Coronary artery (tissue), 2 donors: ENCODE measurements around the gene RABGAP1.
A peak's percentile ranks its signal among the peaks of the same experiment; 100 is the strongest.

Experiments
- DNase-seq: peaks from one replicate; pipeline ENCODE4 v3.0.0-alpha.2; 2017; ENCODE audit warnings: low spot score
- H3K27ac ChIP-seq, 2 donors: fragments of 200-600 bp; sonication (generic); one replicate each; pipeline ENCODE4 v1.5.1; 2016 to 2019
- H3K4me3 ChIP-seq: fragments of 200-600 bp; sonication (generic); 2 replicates; pipeline ENCODE4 v1.5.1; 2016; ENCODE audit warnings: mild to moderate bottlenecking, moderate library complexity
- CTCF ChIP-seq: fragments of 200-600 bp; sonication (generic); IDR thresholded peaks from one replicate; pipeline ENCODE4 v1.5.1; 2019; ENCODE audit warnings: antibody characterized with exemption

The RABGAP1 gene

GRCh38 chr9:123053711-123054110 lies 112.9 kb downstream of the RABGAP1 start:
- DNase-seq = no peak
- Histone ChIP-seq H3K4me3 (no peak overlapping the region), H3K27ac (peak overlapping the region; percentile 56 to 71)
- no peak for TF ChIP-seq CTCF

- H3K27ac ChIP-seq = peak overlapping the region; percentile 62 to 76
- H3K4me3 ChIP-seq = no peak overlapping the region
- no peak for TF ChIP-seq CTCF
- DNase-seq = no peak
These were observed 118.0 kb downstream of the RABGAP1 start for GRCh38 chr9:123058834-123059233.

GRCh38 chr9:123059472-123060220 lies 118.8 kb downstream of the RABGAP1 start:
- DNase-seq = no peak
- Histone ChIP-seq H3K27ac (peak overlapping the region; percentile 62 to 76), H3K4me3 (no peak overlapping the region)
- no peak for TF ChIP-seq CTCF

GRCh38 chr9:123061216-123061615 lies 120.4 kb downstream of the RABGAP1 start:
- Histone ChIP-seq H3K4me3 (no peak overlapping the region), H3K27ac (peak overlapping the region; percentile 35 to 76)
- DNase-seq = no peak
- TF ChIP-seq CTCF = no peak

GRCh38 chr9:123062351-123063176 lies 121.7 kb downstream of the RABGAP1 start:
- Histone ChIP-seq H3K27ac (peak overlapping the region; percentile 62 to 76), H3K4me3 (no peak overlapping the region)
- DNase-seq = no peak
- no peak for TF ChIP-seq CTCF

GRCh38 chr9:123063177-123063598 lies 122.4 kb downstream of the RABGAP1 start:
- Histone ChIP-seq H3K27ac (peak overlapping the region; percentile 62 to 76), H3K4me3 (no peak overlapping the region)
- DNase-seq = no peak
- no peak for TF ChIP-seq CTCF
